ENCODE measurements around the gene EHHADH. TPM values are rescaled to one million over a fixed set of nuclear protein-coding genes. Genes with fewer than 3 reads are reported as not detected.

Gene EHHADH
- total and polyA plus RNA-seq, 2 experiments from 2014 or later = 2.5 to 6.0 TPM

- TF ChIP-seq ETS1 (IDR thresholded peaks at IDR 0.05) (no peak), CREB1 (CRISPR knock-in tag; IDR thresholded peaks at IDR 0.05; ENCODE audit: low read depth) (no peak), STAT1 (IDR thresholded peaks at IDR 0.05; ENCODE audit: unreplicated experiment) (no peak), ZNF331 (CRISPR knock-in tag; IDR thresholded peaks at IDR 0.05; ENCODE audit: low read depth) (no peak)
- TF ChIP-seq, protein P1, sequence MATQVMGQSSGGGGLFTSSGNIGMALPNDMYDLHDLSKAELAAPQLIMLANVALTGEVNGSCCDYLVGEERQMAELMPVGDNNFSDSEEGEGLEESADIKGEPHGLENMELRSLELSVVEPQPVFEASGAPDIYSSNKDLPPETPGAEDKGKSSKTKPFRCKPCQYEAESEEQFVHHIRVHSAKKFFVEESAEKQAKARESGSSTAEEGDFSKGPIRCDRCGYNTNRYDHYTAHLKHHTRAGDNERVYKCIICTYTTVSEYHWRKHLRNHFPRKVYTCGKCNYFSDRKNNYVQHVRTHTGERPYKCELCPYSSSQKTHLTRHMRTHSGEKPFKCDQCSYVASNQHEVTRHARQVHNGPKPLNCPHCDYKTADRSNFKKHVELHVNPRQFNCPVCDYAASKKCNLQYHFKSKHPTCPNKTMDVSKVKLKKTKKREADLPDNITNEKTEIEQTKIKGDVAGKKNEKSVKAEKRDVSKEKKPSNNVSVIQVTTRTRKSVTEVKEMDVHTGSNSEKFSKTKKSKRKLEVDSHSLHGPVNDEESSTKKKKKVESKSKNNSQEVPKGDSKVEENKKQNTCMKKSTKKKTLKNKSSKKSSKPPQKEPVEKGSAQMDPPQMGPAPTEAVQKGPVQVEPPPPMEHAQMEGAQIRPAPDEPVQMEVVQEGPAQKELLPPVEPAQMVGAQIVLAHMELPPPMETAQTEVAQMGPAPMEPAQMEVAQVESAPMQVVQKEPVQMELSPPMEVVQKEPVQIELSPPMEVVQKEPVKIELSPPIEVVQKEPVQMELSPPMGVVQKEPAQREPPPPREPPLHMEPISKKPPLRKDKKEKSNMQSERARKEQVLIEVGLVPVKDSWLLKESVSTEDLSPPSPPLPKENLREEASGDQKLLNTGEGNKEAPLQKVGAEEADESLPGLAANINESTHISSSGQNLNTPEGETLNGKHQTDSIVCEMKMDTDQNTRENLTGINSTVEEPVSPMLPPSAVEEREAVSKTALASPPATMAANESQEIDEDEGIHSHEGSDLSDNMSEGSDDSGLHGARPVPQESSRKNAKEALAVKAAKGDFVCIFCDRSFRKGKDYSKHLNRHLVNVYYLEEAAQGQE (IDR thresholded peaks at IDR 0.05; ENCODE audit: unreplicated experiment) = no peak
Measured at GRCh38 chr3:185268194-185268962, 14.5 kb upstream of the EHHADH start (continued).

GRCh38 chr3:185267193-185267592 is 13.3 kb upstream of the EHHADH start:
- H3K9me2 ChIP-seq (ENCODE audit: insufficient read depth) = 0 out of 2 replicates have a peak, but pooled peaks cover 8% of the 10 kb centered on the region
- Mint-ChIP-seq H3K27ac (no peak overlapping the region), H3K4me3 (no peak overlapping the region), H3K27me3 (ENCODE audit: insufficient read depth, low read depth, poor library complexity) (no peaks in the 10 kb centered on the region), H3K9me3 (no peaks in the 10 kb centered on the region), H3K4me1 (no peaks in the 10 kb centered on the region), H3K36me3 (ENCODE audit: low read depth) (no peaks in the 10 kb centered on the region)
- no peaks in the 10 kb centered on the region for H3K27me3 ChIP-seq (ENCODE audit: insufficient read depth)
- H2AFZ ChIP-seq = no peak overlapping the region
- no peaks in the 10 kb centered on the region for H4K20me1 ChIP-seq (replicated peaks; ENCODE audit: insufficient read depth)
- ATAC-seq (no peak), DNase-seq (ENCODE audit: low spot score) (no peak)
- H3K79me2 ChIP-seq (replicated peaks; ENCODE audit: insufficient read depth) = no peaks in the 10 kb centered on the region
- no peaks in the 10 kb centered on the region for H3F3A ChIP-seq (replicated peaks; ENCODE audit: low read depth)
- no peak overlapping the region for H3K27ac ChIP-seq (ENCODE audit: low read depth)
- H3K4me2 ChIP-seq = no peak overlapping the region
- H3K36me3 ChIP-seq (ENCODE audit: insufficient read depth) = no peaks in the 10 kb centered on the region
- no peaks in the 10 kb centered on the region for H3K4me1 ChIP-seq (ENCODE audit: insufficient read depth)
- no peak for TF ChIP-seq ZNF462 (CRISPR knock-in tag; IDR thresholded peaks at IDR 0.05)
- TF ChIP-seq ZNF114 (CRISPR knock-in tag; IDR thresholded peaks at IDR 0.05) = no peak
- no peak for TF ChIP-seq JUNB (IDR thresholded peaks at IDR 0.05; ENCODE audit: unreplicated experiment)
- TF ChIP-seq, protein P2, sequence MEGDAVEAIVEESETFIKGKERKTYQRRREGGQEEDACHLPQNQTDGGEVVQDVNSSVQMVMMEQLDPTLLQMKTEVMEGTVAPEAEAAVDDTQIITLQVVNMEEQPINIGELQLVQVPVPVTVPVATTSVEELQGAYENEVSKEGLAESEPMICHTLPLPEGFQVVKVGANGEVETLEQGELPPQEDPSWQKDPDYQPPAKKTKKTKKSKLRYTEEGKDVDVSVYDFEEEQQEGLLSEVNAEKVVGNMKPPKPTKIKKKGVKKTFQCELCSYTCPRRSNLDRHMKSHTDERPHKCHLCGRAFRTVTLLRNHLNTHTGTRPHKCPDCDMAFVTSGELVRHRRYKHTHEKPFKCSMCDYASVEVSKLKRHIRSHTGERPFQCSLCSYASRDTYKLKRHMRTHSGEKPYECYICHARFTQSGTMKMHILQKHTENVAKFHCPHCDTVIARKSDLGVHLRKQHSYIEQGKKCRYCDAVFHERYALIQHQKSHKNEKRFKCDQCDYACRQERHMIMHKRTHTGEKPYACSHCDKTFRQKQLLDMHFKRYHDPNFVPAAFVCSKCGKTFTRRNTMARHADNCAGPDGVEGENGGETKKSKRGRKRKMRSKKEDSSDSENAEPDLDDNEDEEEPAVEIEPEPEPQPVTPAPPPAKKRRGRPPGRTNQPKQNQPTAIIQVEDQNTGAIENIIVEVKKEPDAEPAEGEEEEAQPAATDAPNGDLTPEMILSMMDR (conservative IDR thresholded peaks at IDR 0.05; ENCODE audit: low read depth in 2 of 2) = no peak
- no peak for TF ChIP-seq ETS1 (IDR thresholded peaks at IDR 0.05)
- no peak overlapping the region for H3K4me3 ChIP-seq

Data from GM23338 (cell line).